IMR-90 (cell line): ENCODE data around the gene CRYZL1. TPM values are rescaled to one million over a fixed set of nuclear protein-coding genes. Genes with fewer than 3 reads are reported as not detected.

ENCODE experiments used
- ATAC-seq: fragments of 200-7000 bp; cut with Tn5 transposase; 2 replicates; pipeline ENCODE4 v1.9.1; 2020; ENCODE audit warnings: low read depth, mild to moderate bottlenecking, moderate library complexity
- BruUV-seq: library from RNA; stranded (reverse); fragments of 400-500 nt; replicated peaks from 2 replicates; lab custom pipeline; 2021; lab: Mats Ljungman, UMichigan
- CTCF ChIA-PET: fragments of 300-600 bp; formaldehyde crosslinking; extraction: SDS; loops from one replicate; lab custom pipeline; 2021; ENCODE audit warnings: antibody characterized with exemption; lab: Yijun Ruan, JAX
- POLR2A ChIA-PET: fragments of 300-600 bp; sonication (Branson Sonifier 250); formaldehyde crosslinking; loops from one replicate; lab custom pipeline; 2022; ENCODE audit warnings: antibody characterized with exemption; ENCODE audit not compliant: unreplicated experiment; lab: Charles Lee
- DNase-seq: peaks from one replicate; pipeline ENCODE4 v3.0.0; 2013
- H2AFZ ChIP-seq: replicated peaks from 2 replicates; pipeline ENCODE3; 2013; ENCODE audit warnings: low read length, mild to moderate bottlenecking; ENCODE audit not compliant: poor library complexity
- H2AK5ac ChIP-seq: 2 replicates; pipeline ENCODE4 v1.6.1; 2013; ENCODE audit warnings: low read depth, low read length, inconsistent platforms
- H2AK9ac ChIP-seq: replicated peaks from 2 replicates; pipeline ENCODE3; 2013; ENCODE audit warnings: mild to moderate bottlenecking, low read depth, low read length, moderate library complexity; ENCODE audit not compliant: poor library complexity
- H2BK120ac ChIP-seq: 2 replicates; pipeline ENCODE4 v1.6.1; 2013; ENCODE audit warnings: low read depth, low read length, inconsistent platforms
- H2BK15ac ChIP-seq: 3 replicates; pipeline ENCODE4 v1.6.1; 2013; ENCODE audit warnings: low read depth, low read length, inconsistent platforms
- H2BK20ac ChIP-seq: 2 replicates; pipeline ENCODE4 v1.6.1; 2013; ENCODE audit warnings: low read depth, mild to moderate bottlenecking, inconsistent platforms, low read length, moderate library complexity
- H2BK5ac ChIP-seq: 2 replicates; pipeline ENCODE4 v1.6.1; 2013; ENCODE audit warnings: mild to moderate bottlenecking, low read depth, low read length, inconsistent platforms; ENCODE audit not compliant: poor library complexity, severe bottlenecking
- H3K14ac ChIP-seq: replicated peaks from 2 replicates; pipeline ENCODE4 v1.6.1; 2013; ENCODE audit warnings: low read depth, low read length, inconsistent platforms
- H3K18ac ChIP-seq: 2 replicates; pipeline ENCODE4 v1.6.1; 2013; ENCODE audit warnings: low read depth, low read length, control low read depth
- H3K23ac ChIP-seq: 2 replicates; pipeline ENCODE4 v1.6.1; 2013; ENCODE audit warnings: low read depth, low read length, inconsistent platforms
- H3K27ac ChIP-seq: 2 replicates; pipeline ENCODE4 v1.5.1; 2013; ENCODE audit warnings: mild to moderate bottlenecking, control low read depth, low read length; ENCODE audit not compliant: insufficient read depth
- H3K27me3 ChIP-seq: 2 replicates; pipeline ENCODE4 v1.6.1; 2013; ENCODE audit warnings: low read length; ENCODE audit not compliant: control insufficient read depth, insufficient read depth
- H3K36me3 ChIP-seq: 2 replicates; pipeline ENCODE4 v1.6.1; 2013; ENCODE audit warnings: low read length, mixed read lengths; ENCODE audit not compliant: control insufficient read depth, insufficient read depth
- H3K4ac ChIP-seq: 2 replicates; pipeline ENCODE4 v1.6.1; 2013; ENCODE audit warnings: low read depth, low read length, inconsistent platforms
- H3K4me1 ChIP-seq: 2 replicates; pipeline ENCODE4 v1.6.1; 2013; ENCODE audit warnings: low read length, mixed read lengths; ENCODE audit not compliant: control insufficient read depth, insufficient read depth
- H3K4me2 ChIP-seq: 2 replicates; pipeline ENCODE4 v1.6.1; 2013; ENCODE audit warnings: low read depth, mild to moderate bottlenecking, control low read depth, low read length, moderate library complexity
- H3K4me3 ChIP-seq: 2 replicates; pipeline ENCODE4 v1.5.1; 2013; ENCODE audit warnings: low read depth, mild to moderate bottlenecking, control low read depth, low read length, moderate library complexity; ENCODE audit not compliant: insufficient read depth
- H3K56ac ChIP-seq: 2 replicates; pipeline ENCODE4 v1.6.1; 2013; ENCODE audit warnings: low read length, inconsistent platforms; ENCODE audit not compliant: insufficient read depth; ENCODE audit errors: extremely low read depth
- H3K79me1 ChIP-seq, 2 experiments: 2 replicates each; pipeline ENCODE4 v1.6.1; 2013; ENCODE audit warnings: low read length in 2 of 2, inconsistent platforms in 1 of 2, low read depth in 1 of 2
- H3K9ac ChIP-seq: 2 replicates; pipeline ENCODE4 v1.6.1; 2013; ENCODE audit warnings: low read depth, low read length, control low read depth
- H3K9me1 ChIP-seq: 2 replicates; pipeline ENCODE4 v1.6.1; 2013; ENCODE audit warnings: low read length, inconsistent platforms; ENCODE audit not compliant: insufficient read depth
- H3K9me3 ChIP-seq: 2 replicates; pipeline ENCODE4 v1.6.1; 2013; ENCODE audit warnings: low read length; ENCODE audit not compliant: control insufficient read depth, insufficient read depth
- H4K20me1 ChIP-seq: 2 replicates; pipeline ENCODE4 v1.6.1; 2013; ENCODE audit warnings: low read length, inconsistent platforms; ENCODE audit not compliant: insufficient read depth
- H4K5ac ChIP-seq: 2 replicates; pipeline ENCODE4 v1.6.1; 2013; ENCODE audit warnings: mild to moderate bottlenecking, low read depth, low read length, control low read depth
- H4K8ac ChIP-seq, 2 experiments: 2 replicates each; pipeline ENCODE4 v1.6.1; 2013; ENCODE audit warnings: low read depth in 2 of 2, low read length in 2 of 2, control low read depth in 1 of 2, inconsistent platforms in 1 of 2
- H4K91ac ChIP-seq: 2 replicates; pipeline ENCODE4 v1.6.1; 2013; ENCODE audit warnings: low read depth, low read length, inconsistent platforms; ENCODE audit not compliant: insufficient read depth
- MAFK ChIP-seq: IDR thresholded peaks from 2 replicates; pipeline ENCODE4 v1.6.1; 2012; ENCODE audit warnings: low read depth, low read length, improper control_type of control experiment
- MAZ ChIP-seq: IDR thresholded peaks from 2 replicates; pipeline ENCODE4 v1.6.1; 2012; ENCODE audit warnings: low read depth, mild to moderate bottlenecking, low read length, improper control_type of control experiment, moderate library complexity, borderline replicate concordance
- NFE2L2 ChIP-seq: fragments of 150-350 bp; IDR thresholded peaks from 2 replicates; pipeline ENCODE4 v1.6.1; 2016; ENCODE audit warnings: low read depth, mild to moderate bottlenecking, low read length
- POLR2A ChIP-seq: IDR thresholded peaks from 2 replicates; pipeline ENCODE4 v1.6.1; 2012; ENCODE audit warnings: mild to moderate bottlenecking, low read depth, low read length
- WGBS, 2 experiments: methylation state at CpG; one replicate each; pipeline versions ENCODE4 v1.1.5 to v1.1.7; 2013; ENCODE audit warnings: missing lambda C conversion rate in 2 of 2; ENCODE audit not compliant: insufficient read length in 1 of 2; ENCODE audit errors: extremely low coverage in 2 of 2; 5-methylcytosine and 5-hydroxymethylcytosine counted together
- dilution Hi-C: fragments of 300-500 bp; cut with HindIII; formaldehyde crosslinking; loops from one replicate; pipeline ENCODE4 v1.14.3; 2018; ENCODE audit warnings: low sequenced_read_pairs; ENCODE audit not compliant: unreplicated experiment
- in situ Hi-C: fragments of 300-500 bp; cut with MboI; formaldehyde crosslinking; loops from 3 replicates; pipeline ENCODE4 v1.14.3; 2019; ENCODE audit warnings: low sequenced_read_pairs, inconsistent platforms, mixed read lengths
- intact Hi-C: fragments of 100-400 bp; cut with micrococcal nuclease; formaldehyde crosslinking; loops from 2 replicates; pipeline ENCODE4 v1.10.0; 2022
- polyA plus RNA-seq, 3 experiments: library from polyadenylated mRNA; depleted of rRNA; stranded (reverse); fragments of >200 nt; gene quantifications; 2 replicates each; pipeline ENCODE4 v1.2.3, GENCODE V29; 2012; ENCODE audit warnings: low replicate concordance in 1 of 3
- total RNA-seq: library from RNA; depleted of rRNA; stranded (reverse); fragments of >200 nt; gene quantifications from 2 replicates; pipeline ENCODE4 v1.2.3, GENCODE V29; 2012
- TF ChIP-seq, protein P1 (sequence below): fragments of 150-350 bp; IDR thresholded peaks from 2 replicates; pipeline ENCODE4 v1.6.1; 2017; ENCODE audit warnings: mild to moderate bottlenecking, antibody characterized with exemption, low read length, low read depth

The CRYZL1 gene
- total and polyA plus RNA-seq, 2 of the 4 experiments (the other 2 are of a cell fraction) = 19.9 to 28.5 TPM

DNA sequence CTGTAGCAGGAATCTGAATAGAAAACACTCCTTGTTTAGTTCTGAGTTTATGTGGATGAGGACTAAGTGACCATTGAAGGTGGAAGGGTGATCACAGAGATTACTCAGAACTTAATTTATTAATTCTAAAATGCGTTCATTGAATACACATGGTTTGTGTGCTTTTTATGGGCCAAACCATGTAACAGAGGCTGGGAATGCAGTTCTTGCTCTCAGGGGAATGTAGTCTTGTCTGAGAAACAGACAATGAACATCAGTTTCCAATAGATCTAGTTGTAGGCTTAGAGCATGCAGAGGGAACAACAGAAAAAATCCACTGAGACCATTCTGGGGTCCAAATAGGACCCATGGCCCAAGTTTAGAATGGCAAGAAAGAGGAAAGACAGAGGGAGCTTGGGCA lies 46.8 kb upstream of the CRYZL1 start:
- no peak overlapping the region for H4K91ac ChIP-seq
- H3K56ac ChIP-seq = no peak overlapping the region
- H3K79me1 ChIP-seq = peaks cover 36 to 73% of the 10 kb centered on the region in 2 experiments
- H2AK9ac ChIP-seq = no peak overlapping the region
- H4K20me1 ChIP-seq = peaks cover 49% of the 10 kb centered on the region
- dilution Hi-C loops (no loop called here), in situ Hi-C loops (no loop called here), intact Hi-C loops (no loop called here)
- H2BK120ac ChIP-seq = no peak overlapping the region
- H3K9me1 ChIP-seq = peaks cover 19% of the 10 kb centered on the region
- H3K4me3 ChIP-seq = no peak overlapping the region
- no peak overlapping the region for H2BK20ac ChIP-seq
- no peaks in the 10 kb centered on the region for H3K36me3 ChIP-seq
- H2BK5ac ChIP-seq = no peak overlapping the region
- H4K5ac ChIP-seq = no peak overlapping the region
- H3K27ac ChIP-seq = no peak overlapping the region
- H3K14ac ChIP-seq = no peak overlapping the region
- ATAC-seq = no peak
- no peak for DNase-seq
- H3K9me3 ChIP-seq = no peaks in the 10 kb centered on the region
- H4K8ac ChIP-seq = no peak overlapping the region
- no CpG with 5 or more reads among the region's 1 CpG for WGBS, 2 experiments
- H3K23ac ChIP-seq = no peak overlapping the region
- ChIA-PET CTCF (interaction anchor here (0.5 to 0.6 kb wide), 2 partner anchors 18 to 27 kb away, joined by 3 read pairs; no protein-coding TSS in a partner anchor), POLR2A (no interaction called here)
- H2AFZ ChIP-seq = no peak overlapping the region
- no peak overlapping the region for H3K4ac ChIP-seq
- no peaks in the 10 kb centered on the region for H3K27me3 ChIP-seq
- H3K18ac ChIP-seq = no peak overlapping the region
- no peak overlapping the region for H2BK15ac ChIP-seq
- no peak overlapping the region for H2AK5ac ChIP-seq
- no peak overlapping the region for H3K4me2 ChIP-seq
- no peak for TF ChIP-seq POLR2A
- TF ChIP-seq, protein P1, sequence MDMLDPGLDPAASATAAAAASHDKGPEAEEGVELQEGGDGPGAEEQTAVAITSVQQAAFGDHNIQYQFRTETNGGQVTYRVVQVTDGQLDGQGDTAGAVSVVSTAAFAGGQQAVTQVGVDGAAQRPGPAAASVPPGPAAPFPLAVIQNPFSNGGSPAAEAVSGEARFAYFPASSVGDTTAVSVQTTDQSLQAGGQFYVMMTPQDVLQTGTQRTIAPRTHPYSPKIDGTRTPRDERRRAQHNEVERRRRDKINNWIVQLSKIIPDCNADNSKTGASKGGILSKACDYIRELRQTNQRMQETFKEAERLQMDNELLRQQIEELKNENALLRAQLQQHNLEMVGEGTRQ = no peak
- no peak for TF ChIP-seq NFE2L2
- no peak for TF ChIP-seq MAFK
- no peak for TF ChIP-seq MAZ
- H3K4me1 ChIP-seq = peaks cover 9% of the 10 kb centered on the region
- no peak overlapping the region for H3K9ac ChIP-seq
- BruUV-seq = no TSS peak
